ENCODE measurements around the gene IMMP1L.

IMMP1L gene

GRCh38 chr11:31474083-31474482 is 35.3 kb downstream of the IMMP1L start:
- DNase-seq (ENCODE audit: low spot score): no peak

DNA sequence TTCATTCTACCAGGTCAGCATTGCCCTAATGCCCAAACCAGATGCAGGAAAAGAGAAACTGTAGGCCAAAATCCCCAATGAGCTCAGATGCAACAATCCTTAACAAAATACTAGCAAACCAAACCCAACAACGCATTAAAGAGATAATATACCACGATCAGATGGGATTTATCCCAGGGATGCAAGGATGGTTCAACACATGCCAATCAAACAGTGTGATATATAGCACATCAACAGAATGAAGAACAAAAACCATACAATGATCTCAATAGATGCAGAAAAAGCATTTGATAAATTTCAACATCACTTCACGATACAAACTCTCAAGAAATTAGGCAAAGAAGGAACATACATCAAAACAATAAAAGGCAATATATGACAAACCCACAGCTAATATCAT is 45.0 kb downstream of the IMMP1L start:
- DNase-seq (ENCODE audit: low spot score): no peak

DNA sequence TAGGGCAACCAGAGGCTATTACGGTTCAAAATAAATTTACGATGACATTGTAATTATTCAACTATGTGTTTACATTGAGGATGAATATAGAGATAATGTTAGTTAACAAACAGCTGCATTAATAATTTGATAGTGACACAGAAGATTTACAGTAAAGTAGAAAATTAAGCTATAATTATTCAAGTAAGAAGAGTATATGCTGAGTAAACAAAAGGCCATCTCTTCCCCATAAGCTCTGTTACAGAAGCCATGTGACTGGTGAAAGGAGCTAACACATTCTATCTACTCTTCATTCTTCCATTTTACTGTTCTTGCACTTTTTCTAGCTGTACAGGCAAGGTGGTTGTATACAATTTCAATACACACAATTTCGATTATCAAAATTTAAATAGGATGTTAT is 54.2 kb downstream of the IMMP1L start:
- no peak for DNase-seq (ENCODE audit: low spot score)

DNA sequence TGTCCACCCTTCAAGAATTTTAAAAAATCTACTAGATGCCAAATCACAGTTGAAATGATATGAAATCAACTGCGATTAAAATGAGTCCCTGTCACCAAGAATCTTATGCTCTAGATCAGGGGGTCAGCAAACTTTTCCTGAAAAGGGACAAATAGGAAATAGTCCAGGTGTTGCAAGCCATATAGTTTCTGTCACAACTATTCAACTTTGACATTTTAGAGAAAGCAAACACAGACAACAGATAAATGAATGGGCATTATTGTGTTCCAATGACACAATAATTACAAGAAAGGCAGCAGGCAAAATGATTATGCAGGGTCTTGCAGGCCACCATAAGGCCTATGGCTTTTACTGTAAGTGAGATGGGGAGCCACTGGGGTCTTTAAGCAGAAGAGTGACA is 58.6 kb downstream of the IMMP1L start:
- DNase-seq (ENCODE audit: low spot score): no peak

DNA sequence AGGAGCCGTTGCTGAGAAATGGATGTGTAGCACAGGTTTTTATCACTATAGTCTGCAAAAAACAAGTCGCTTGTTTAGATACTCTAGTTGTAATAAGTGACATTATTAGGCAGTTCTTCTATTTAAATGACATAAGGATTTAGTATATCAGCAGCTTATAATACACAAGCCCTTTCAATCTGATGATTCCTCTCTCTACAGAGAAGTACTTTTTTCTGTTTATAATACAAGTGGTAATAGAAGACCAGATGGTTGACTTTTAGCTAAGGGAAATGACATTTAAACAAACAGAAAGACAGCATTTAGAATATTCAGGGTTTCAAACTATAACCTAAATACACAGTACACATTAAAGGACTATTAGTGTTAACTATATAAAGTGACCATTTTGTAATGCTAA is 60.4 kb downstream of the IMMP1L start:
- no peak for DNase-seq (ENCODE audit: low spot score)

DNA sequence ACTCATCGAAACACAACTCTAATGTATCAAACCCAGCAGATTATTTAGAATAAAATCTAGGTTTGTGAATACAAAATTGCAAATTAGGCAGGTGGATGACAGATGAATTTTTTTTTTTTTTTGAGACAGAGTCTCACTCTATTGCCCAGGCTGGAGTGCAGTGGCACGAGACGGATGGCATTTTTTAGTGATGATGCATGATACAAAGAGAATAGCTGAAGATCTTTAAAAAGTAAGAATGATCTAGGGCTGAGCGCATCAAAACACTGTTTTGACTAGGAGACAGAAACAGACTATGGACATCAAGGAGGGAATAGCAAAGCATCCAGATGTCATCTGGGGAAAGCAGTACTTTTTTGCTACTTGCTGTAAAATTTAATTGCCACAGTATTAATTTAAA is 63.8 kb downstream of the IMMP1L start:
- DNase-seq (ENCODE audit: low spot score): no peak

- no peak for DNase-seq (ENCODE audit: low spot score)
Measured at GRCh38 chr11:31443802-31444201, 65.6 kb downstream of the IMMP1L start.

- DNase-seq (ENCODE audit: low spot score): peak; percentile 66
Measured at GRCh38 chr11:31442086-31442485, 67.3 kb downstream of the IMMP1L start.

GRCh38 chr11:31441296-31441695 is 68.1 kb downstream of the IMMP1L start:
- no peak for DNase-seq (ENCODE audit: low spot score)

DNA sequence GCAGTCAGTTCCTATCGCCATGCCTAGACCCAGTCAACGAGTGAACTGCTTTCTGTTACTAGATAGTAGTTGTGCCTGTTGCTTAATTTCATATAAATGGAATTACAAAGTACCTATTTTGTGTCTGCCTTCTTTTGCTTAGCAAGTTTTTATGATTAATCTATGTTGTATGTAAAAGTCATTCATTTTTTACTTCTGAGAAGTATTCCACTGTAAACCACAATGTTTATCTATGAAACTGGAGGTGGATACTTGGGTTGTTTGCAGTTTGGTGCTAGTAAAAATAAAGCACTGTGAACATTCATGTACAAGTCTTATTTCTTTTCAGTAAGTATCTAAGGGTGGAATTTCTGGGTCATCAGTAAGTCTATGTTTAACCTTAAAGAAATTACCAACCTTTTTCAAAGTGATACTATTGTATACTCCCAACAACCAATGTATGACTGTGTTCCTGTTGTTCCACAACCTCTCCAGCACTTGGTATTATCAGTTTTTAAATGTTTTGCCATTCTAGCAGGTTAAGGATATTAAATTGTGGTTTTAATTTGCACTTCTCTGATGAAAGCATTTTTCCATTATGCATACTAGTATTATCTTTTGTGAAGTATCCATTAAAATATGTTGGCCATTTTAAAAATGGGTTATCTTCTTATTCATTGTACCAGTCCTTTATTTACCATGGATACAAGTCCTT is 71.5 kb downstream of the IMMP1L start:
- no peak for DNase-seq (ENCODE audit: low spot score)

DNA sequence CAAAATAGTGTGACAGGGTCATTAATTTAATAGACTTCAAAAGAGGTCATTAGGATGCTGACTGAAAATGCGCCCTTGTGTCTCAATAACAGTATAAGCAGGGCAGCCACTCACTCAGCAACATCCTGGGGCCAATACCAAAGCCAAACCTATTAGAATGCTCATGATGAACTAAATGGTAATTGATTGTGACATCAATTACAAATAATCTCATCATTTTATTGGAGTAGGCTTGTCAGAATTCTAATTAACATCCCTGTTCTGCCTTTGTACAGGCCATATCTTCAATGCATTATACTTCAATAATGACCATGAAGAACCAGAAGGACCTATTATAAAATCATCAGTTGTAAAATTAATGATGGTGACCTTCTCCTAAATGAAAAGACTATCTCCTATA is 75.6 kb downstream of the IMMP1L start:
- no peak for DNase-seq (ENCODE audit: low spot score)

GRCh38 chr11:31424652-31425051 is 84.8 kb downstream of the IMMP1L start:
- no peak for DNase-seq (ENCODE audit: low spot score)

GRCh38 chr11:31422703-31423102 is 86.7 kb downstream of the IMMP1L start:
- no peak for DNase-seq (ENCODE audit: low spot score)

DNA sequence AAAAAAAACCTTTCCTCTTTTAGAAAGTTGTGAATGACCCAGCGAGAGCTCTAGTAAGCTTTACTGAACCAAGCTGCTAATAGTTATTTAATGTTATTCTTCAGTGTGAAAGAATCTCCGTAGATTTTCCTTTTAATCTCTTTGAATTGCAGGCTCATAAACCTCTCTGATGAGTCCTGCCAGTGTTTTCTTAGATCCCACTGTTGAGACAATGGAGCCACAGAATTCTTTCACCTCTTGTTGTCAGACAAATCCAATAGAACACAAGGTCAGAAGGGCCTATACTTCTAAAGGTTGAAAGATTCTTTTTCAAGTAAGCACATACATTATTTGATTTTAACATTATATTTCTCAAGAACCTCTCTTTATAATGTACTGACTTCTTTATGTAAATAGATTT is 87.6 kb downstream of the IMMP1L start:
- no peak for DNase-seq (ENCODE audit: low spot score)

- no peak for DNase-seq (ENCODE audit: low spot score)
Measured at GRCh38 chr11:31419669-31420068, 89.8 kb downstream of the IMMP1L start.

GRCh38 chr11:31419138-31419537 is 90.3 kb downstream of the IMMP1L start:
- no peak for DNase-seq (ENCODE audit: low spot score)

GRCh38 chr11:31417816-31418215 is 91.6 kb downstream of the IMMP1L start:
- DNase-seq (ENCODE audit: low spot score): no peak

DNA sequence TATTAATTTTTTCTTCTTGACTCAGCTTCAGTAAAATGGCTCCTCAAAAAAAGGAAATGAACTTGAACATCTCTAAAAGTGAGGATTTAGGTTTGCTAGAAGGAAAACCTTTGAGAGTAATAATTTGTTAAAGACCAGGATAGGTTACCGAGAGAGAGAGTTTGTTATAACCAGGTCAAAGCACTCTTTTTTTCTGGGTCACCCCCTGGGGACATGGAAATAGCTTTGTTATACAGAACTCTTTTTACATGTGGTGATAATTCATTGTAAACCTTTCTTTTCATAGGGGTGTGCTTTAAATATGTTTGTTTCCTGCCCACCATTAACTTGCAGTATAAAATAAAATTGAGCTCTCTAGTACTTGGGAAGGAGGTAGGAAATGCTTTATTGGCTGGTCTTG is 92.1 kb downstream of the IMMP1L start:
- no peak for DNase-seq (ENCODE audit: low spot score)

DNA sequence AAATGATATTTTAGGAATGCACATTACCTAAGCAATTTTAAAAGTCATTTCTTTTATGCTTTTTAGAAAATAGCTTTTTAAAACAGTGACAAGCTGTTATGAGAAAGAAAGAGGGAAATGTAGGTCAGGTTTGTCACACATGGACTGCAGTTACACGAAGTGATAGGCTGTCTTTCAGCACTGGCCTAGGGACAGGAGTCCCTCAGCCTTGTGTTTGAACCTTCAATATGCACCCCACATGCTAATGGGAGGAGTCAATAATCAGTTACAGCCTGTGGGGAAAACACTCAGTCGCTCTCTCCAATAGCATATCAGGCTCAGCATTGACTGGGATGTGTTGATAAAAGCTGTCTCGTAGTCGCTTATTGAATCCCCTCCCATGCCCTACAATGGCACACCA is 94.0 kb downstream of the IMMP1L start:
- DNase-seq (ENCODE audit: low spot score): no peak

- DNase-seq (ENCODE audit: low spot score): no peak
Measured at GRCh38 chr11:31414338-31414737, 95.1 kb downstream of the IMMP1L start.

DNA sequence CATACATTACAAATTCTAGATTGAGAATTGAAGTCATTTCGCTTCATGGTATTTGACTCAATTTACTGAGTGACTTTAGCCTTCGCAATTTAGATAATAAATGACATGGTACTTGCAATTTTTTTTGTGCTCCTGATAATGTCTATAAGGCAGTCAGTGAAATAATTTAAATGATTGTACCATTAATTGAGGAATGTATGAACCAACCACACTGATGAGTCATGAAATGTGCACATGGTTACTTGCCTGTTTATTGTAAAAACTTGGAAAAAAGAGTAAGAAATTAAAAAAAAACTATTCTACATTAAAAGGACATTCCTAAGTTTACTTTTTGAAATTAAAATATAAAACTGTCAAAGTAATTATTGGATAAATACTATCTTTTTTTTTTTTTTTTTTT is 96.5 kb downstream of the IMMP1L start:
- no peak for DNase-seq (ENCODE audit: low spot score)

DNA sequence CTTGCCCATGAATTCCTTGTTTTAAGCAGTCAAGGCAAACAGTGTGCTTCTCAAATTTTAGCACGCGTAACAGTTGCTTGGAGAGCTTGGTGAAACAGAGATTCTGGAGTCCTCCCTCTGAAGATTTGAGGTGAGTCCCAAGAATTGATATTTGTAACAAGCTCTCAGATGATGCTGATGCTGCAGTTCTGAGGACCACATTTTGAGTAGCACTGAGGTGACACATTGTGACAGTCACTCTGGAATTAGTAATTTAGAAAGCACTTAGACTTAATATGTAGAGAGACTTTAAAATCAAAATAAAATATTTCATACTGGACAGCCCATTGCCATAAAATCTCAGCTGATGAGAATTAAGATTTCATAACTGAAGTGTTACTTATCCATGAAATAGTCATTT is 101.2 kb downstream of the IMMP1L start:
- DNase-seq (ENCODE audit: low spot score): no peak

- no peak for DNase-seq (ENCODE audit: low spot score)
Measured at GRCh38 chr11:31404614-31405013, 104.8 kb downstream of the IMMP1L start.

GRCh38 chr11:31397239-31397834 is 112.1 kb downstream of the IMMP1L start:
- DNase-seq (ENCODE audit: low spot score): peak; percentile 40
